HL-60 (cell line): ENCODE data around the gene RBM33.

Source experiments
- DNase-seq, 2 experiments: peaks; one replicate each; pipeline ENCODE4 v3.0.0-alpha.2; 2010 to 2020; ENCODE audit warnings: low read depth in 1 of 2, low spot score in 1 of 2
- H3K27ac ChIP-seq: fragments of 250-450 bp; sonication (Bioruptor Pico); replicated peaks from 2 replicates; pipeline ENCODE4 v1.5.1; 2020; ENCODE audit warnings: mild to moderate bottlenecking, moderate library complexity
- H3K27me3 ChIP-seq: fragments of 250-450 bp; sonication (Bioruptor Pico); 2 replicates; pipeline ENCODE4 v1.5.1; 2021; ENCODE audit warnings: mild to moderate bottlenecking, moderate library complexity; ENCODE audit not compliant: insufficient read depth, poor library complexity, severe bottlenecking
- H3K4me3 ChIP-seq: replicated peaks from 2 replicates; pipeline ENCODE4 v1.5.1; 2011; ENCODE audit warnings: mild to moderate bottlenecking, control low read depth, low read length; ENCODE audit not compliant: insufficient read depth
- GABPA ChIP-seq: IDR thresholded peaks from 2 replicates; pipeline ENCODE4 v1.6.1; 2012; ENCODE audit warnings: low read depth
- POLR2AphosphoS5 ChIP-seq: IDR thresholded peaks from 2 replicates; pipeline ENCODE4 v1.6.1; 2012; ENCODE audit warnings: low read depth
- SPI1 ChIP-seq: IDR thresholded peaks from 2 replicates; pipeline ENCODE4 v1.6.1; 2012; ENCODE audit warnings: low read depth, mild to moderate bottlenecking, borderline replicate concordance
- TF ChIP-seq, protein P1 (sequence below): IDR thresholded peaks from one replicate; pipeline ENCODE4 v1.5.1; 2011; ENCODE audit warnings: low read length, control low read depth, inconsistent platforms; ENCODE audit not compliant: insufficient read depth
- TF ChIP-seq, protein P2 (sequence below): IDR thresholded peaks from 2 replicates; pipeline ENCODE4 v1.6.1; 2012; ENCODE audit warnings: low read depth; ENCODE audit not compliant: insufficient replicate concordance

The RBM33 gene

GRCh38 chr7:155806096-155806871, 161.8 kb downstream of the RBM33 start:
- Histone ChIP-seq H3K27me3 (peaks cover 79% of the 10 kb centered on the region), H3K4me3 (peak overlapping the region; percentile 38), H3K27ac (no peak overlapping the region)
- DNase-seq = no peak
- TF ChIP-seq POLR2AphosphoS5 (no peak), SPI1 (no peak), GABPA (no peak)
- TF ChIP-seq, protein P1, sequence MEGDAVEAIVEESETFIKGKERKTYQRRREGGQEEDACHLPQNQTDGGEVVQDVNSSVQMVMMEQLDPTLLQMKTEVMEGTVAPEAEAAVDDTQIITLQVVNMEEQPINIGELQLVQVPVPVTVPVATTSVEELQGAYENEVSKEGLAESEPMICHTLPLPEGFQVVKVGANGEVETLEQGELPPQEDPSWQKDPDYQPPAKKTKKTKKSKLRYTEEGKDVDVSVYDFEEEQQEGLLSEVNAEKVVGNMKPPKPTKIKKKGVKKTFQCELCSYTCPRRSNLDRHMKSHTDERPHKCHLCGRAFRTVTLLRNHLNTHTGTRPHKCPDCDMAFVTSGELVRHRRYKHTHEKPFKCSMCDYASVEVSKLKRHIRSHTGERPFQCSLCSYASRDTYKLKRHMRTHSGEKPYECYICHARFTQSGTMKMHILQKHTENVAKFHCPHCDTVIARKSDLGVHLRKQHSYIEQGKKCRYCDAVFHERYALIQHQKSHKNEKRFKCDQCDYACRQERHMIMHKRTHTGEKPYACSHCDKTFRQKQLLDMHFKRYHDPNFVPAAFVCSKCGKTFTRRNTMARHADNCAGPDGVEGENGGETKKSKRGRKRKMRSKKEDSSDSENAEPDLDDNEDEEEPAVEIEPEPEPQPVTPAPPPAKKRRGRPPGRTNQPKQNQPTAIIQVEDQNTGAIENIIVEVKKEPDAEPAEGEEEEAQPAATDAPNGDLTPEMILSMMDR = no peak
- TF ChIP-seq, protein P2, sequence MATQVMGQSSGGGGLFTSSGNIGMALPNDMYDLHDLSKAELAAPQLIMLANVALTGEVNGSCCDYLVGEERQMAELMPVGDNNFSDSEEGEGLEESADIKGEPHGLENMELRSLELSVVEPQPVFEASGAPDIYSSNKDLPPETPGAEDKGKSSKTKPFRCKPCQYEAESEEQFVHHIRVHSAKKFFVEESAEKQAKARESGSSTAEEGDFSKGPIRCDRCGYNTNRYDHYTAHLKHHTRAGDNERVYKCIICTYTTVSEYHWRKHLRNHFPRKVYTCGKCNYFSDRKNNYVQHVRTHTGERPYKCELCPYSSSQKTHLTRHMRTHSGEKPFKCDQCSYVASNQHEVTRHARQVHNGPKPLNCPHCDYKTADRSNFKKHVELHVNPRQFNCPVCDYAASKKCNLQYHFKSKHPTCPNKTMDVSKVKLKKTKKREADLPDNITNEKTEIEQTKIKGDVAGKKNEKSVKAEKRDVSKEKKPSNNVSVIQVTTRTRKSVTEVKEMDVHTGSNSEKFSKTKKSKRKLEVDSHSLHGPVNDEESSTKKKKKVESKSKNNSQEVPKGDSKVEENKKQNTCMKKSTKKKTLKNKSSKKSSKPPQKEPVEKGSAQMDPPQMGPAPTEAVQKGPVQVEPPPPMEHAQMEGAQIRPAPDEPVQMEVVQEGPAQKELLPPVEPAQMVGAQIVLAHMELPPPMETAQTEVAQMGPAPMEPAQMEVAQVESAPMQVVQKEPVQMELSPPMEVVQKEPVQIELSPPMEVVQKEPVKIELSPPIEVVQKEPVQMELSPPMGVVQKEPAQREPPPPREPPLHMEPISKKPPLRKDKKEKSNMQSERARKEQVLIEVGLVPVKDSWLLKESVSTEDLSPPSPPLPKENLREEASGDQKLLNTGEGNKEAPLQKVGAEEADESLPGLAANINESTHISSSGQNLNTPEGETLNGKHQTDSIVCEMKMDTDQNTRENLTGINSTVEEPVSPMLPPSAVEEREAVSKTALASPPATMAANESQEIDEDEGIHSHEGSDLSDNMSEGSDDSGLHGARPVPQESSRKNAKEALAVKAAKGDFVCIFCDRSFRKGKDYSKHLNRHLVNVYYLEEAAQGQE = no peak

- DNase-seq = no peak
- H3K27me3 ChIP-seq = peaks cover 80% of the 10 kb centered on the region
- no peak overlapping the region for H3K27ac ChIP-seq
- H3K4me3 ChIP-seq = no peak overlapping the region
- TF ChIP-seq, protein P2 = no peak
- TF ChIP-seq GABPA = no peak
- no peak for TF ChIP-seq POLR2AphosphoS5
- TF ChIP-seq, protein P1 = no peak
- no peak for TF ChIP-seq SPI1
Measured at GRCh38 chr7:155807065-155807671, 162.7 kb downstream of the RBM33 start.

DNA sequence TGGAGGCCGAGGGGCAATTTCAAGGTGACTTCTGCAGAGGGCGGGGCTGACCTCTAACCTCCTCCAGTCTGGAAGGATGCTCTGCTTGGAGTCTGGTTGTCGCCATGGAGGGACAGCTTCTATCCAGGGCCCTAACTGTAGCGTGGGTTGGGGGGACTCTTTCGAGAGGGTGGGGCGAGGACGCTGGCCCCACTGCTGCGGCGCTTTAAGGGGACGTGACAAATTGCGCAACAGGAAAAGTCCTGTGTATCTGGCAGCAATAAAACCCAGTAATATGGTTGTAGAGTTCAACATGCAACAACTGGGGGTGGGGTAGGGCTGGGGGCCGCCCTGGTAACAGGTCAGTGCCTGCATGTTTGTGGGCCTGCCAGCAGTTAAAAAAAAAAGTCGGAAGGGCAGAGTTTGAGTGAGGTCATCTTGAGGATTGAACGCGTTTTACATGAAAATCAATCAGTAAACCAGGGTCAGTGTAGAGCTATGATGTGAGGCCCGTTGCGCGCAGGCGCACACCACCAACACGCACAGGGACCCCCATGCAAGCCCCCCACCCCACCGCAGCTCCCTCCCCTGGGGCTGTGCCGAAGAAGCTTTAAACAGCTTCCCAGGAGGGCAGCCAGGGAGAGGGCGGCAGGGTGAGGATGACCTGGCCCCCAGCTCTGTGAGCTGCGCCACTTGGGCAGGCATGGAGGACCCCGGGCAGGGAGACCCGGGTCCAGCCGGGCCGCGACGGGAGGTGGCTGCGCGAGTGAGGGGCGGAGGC, 163.5 kb downstream of the RBM33 start:
- Histone ChIP-seq H3K27me3 (peaks cover 83% of the 10 kb centered on the region), H3K4me3 (no peak overlapping the region), H3K27ac (no peak overlapping the region)
- no peak for TF ChIP-seq POLR2AphosphoS5
- no peak for TF ChIP-seq GABPA
- TF ChIP-seq, protein P2 = no peak
- TF ChIP-seq SPI1 = no peak
- TF ChIP-seq, protein P1 = no peak
- DNase-seq = no peak
